ENCODE results near the gene XPO6. TPM values are rescaled to one million over a fixed set of nuclear protein-coding genes. Genes with fewer than 3 reads are reported as not detected.

Gene XPO6
- total and polyA plus RNA-seq, 7 experiments from 2014 or later = 89.5 to 437 (median 371) TPM

Other genes starting within 250 kb of the XPO6 start
- under 1 TPM in 1 of 5 experiments, not detected in 4; 0.10 TPM for gene GSG1L, start 148.3 kb downstream of the XPO6 start, total RNA-seq
- gene GSG1L, start 148.3 kb downstream of the XPO6 start, polyA plus RNA-seq = not detected
- gene SBK1, start 80.6 kb upstream of the XPO6 start, total RNA-seq = 10 to 100 TPM in 4 of 5 experiments, 1 to 10 TPM in 1; 6.0 to 19.9 (median 17.9) TPM
- 10 to 100 TPM in 1 of 2 donors, 1 to 10 TPM in 1; 4.2 to 10.0 TPM for gene SBK1, start 80.6 kb upstream of the XPO6 start, polyA plus RNA-seq
- 1 to 10 TPM; 2.5 to 7.3 (median 5.6) TPM for gene NPIPB6, start 151.5 kb upstream of the XPO6 start, total RNA-seq
- not detected for gene NPIPB6, start 151.5 kb upstream of the XPO6 start, polyA plus RNA-seq
- gene EIF3CL, start 191.9 kb upstream of the XPO6 start, total RNA-seq = 10 to 100 TPM; 14.4 to 78.4 (median 23.3) TPM
- gene EIF3CL, start 191.9 kb upstream of the XPO6 start, polyA plus RNA-seq = 10 to 100 TPM; 37.0 to 38.2 TPM

Measured in naive thymus-derived CD4-positive, alpha-beta T cell (primary cell).